Tibial nerve (tissue), 4 donors: Measurements from ENCODE around the gene IZUMO4. TPM values are rescaled to one million over a fixed set of nuclear protein-coding genes. Genes with fewer than 3 reads are reported as not detected.

Experiments
- DNase-seq, 2 donors: peaks; one replicate each; pipeline ENCODE4 v3.0.0-alpha.2; 2019; ENCODE audit warnings: low spot score in 2 of 2
- H3K27ac ChIP-seq, 4 donors: fragments of 200-600 bp; sonication (generic) in 3 of 4; one replicate each; pipeline ENCODE4 v1.5.1; 2017 to 2019; ENCODE audit warnings: mild to moderate bottlenecking in 1 of 4
- H3K27me3 ChIP-seq, 2 donors: fragments of 200-600 bp; sonication (generic) in 1 of 2; one replicate each; pipeline versions ENCODE4 v1.5.1 to v1.6.0; 2017 to 2019
- H3K36me3 ChIP-seq, 3 donors: fragments of 200-600 bp; sonication (generic); one replicate each; pipeline ENCODE4 v1.5.1; 2018 to 2019
- H3K4me1 ChIP-seq, 4 donors: fragments of 200-600 bp; sonication (generic) in 3 of 4; one replicate each; pipeline ENCODE4 v1.5.1; 2017 to 2019
- H3K4me3 ChIP-seq, 4 donors: fragments of 200-600 bp; sonication (generic) in 3 of 4; one replicate each; pipeline ENCODE4 v1.5.1; 2017 to 2019; ENCODE audit warnings: mild to moderate bottlenecking in 1 of 4, moderate library complexity in 1 of 4
- H3K9me3 ChIP-seq, 4 donors: fragments of 200-600 bp; sonication (generic) in 3 of 4; one replicate each; pipeline ENCODE4 v1.5.1; 2017 to 2019
- EP300 ChIP-seq, 2 donors: sonication (generic); formaldehyde crosslinking; IDR thresholded peaks; one replicate each; pipeline ENCODE4 v1.6.1; 2017; ENCODE audit warnings: antibody characterized with exemption in 2 of 2, mild to moderate bottlenecking in 1 of 2
- POLR2A ChIP-seq, 2 donors: fragments of 450-650 bp; IDR thresholded peaks; one replicate each; pipeline ENCODE4 v1.6.1; 2017; ENCODE audit warnings: antibody characterized with exemption in 2 of 2, mild to moderate bottlenecking in 2 of 2, moderate library complexity in 2 of 2
- WGBS, 2 donors: methylation state at CpG; one replicate each; pipeline ENCODE4 v1.1.5; 2018; 5-methylcytosine and 5-hydroxymethylcytosine counted together
- total RNA-seq, 4 donors: library from RNA; depleted of rRNA; stranded (reverse); fragments of >200 nt; gene quantifications; one replicate each; pipeline ENCODE4 v1.1.0, GENCODE V29; 2016
- TF ChIP-seq, protein P1 (sequence below), 5 experiments: fragments of 200-600 bp in 3 of 5; fragments of 450-650 bp in 2 of 5; sonication (generic) in 3 of 5; IDR thresholded peaks; one replicate each; pipeline ENCODE4 v1.5.1; 2016 to 2019; ENCODE audit warnings: antibody characterized with exemption in 5 of 5, mild to moderate bottlenecking in 3 of 5, moderate library complexity in 2 of 5

The IZUMO4 gene
- total RNA-seq, 4 donors from 2014 or later: 28.6 to 46.3 (median 33.2) TPM

DNA sequence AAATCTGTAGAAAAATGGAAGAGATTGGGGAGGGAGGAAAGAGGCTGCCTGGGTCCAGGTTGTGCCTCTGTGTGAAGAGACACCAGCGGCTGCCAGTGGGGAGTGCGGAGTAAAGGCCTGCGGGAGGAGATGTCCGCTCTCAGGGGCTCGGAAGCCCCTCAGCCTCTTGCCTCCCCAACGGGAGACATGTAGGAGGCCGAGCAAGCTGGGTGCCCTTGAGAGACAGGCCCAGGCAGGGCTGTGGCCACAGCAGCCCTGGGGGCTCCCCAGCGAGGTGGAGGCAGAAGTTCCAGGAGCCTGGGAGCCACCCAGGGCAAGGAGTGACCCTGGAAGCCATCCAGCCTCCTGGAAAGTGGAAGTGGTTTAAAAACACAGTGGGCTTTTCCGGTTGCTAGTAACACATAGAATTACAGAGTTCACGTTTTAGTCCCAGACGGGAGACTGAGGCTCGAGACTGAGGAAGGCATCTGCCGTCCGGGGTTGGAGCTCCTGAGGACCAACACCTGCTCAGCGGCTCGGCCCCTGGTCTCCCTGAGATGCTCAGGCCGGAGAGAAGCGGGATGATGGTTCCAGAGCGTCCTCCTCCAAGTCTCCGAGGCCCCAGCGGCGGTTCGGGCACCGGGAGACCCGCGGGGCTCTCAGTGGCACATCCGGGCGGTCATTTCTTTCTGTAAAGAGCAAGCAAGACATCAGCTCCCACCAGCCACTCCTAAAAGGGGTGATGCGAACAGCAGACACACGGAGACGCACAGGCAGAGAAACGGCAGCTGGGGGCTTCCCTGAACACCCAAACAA lies 23.8 kb upstream of the IZUMO4 start:
- DNase-seq: no peak
- Histone ChIP-seq H3K36me3 (peaks cover 5 to 72% (median 43%) of the 10 kb centered on the region in 3 donors), H3K9me3 (no peaks in the 10 kb centered on the region), H3K4me1 (peaks cover 0 to 16% (median 11%) of the 10 kb centered on the region in 4 donors), H3K27me3 (no peaks in the 10 kb centered on the region), H3K27ac (no peak overlapping the region), H3K4me3 (no peak overlapping the region)
- TF ChIP-seq EP300 (IDR thresholded peaks at IDR 0.05): no peak
- TF ChIP-seq POLR2A (IDR thresholded peaks at IDR 0.05): no peak
- TF ChIP-seq, protein P1, sequence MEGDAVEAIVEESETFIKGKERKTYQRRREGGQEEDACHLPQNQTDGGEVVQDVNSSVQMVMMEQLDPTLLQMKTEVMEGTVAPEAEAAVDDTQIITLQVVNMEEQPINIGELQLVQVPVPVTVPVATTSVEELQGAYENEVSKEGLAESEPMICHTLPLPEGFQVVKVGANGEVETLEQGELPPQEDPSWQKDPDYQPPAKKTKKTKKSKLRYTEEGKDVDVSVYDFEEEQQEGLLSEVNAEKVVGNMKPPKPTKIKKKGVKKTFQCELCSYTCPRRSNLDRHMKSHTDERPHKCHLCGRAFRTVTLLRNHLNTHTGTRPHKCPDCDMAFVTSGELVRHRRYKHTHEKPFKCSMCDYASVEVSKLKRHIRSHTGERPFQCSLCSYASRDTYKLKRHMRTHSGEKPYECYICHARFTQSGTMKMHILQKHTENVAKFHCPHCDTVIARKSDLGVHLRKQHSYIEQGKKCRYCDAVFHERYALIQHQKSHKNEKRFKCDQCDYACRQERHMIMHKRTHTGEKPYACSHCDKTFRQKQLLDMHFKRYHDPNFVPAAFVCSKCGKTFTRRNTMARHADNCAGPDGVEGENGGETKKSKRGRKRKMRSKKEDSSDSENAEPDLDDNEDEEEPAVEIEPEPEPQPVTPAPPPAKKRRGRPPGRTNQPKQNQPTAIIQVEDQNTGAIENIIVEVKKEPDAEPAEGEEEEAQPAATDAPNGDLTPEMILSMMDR (IDR thresholded peaks at IDR 0.05): no peak
- 83 to 87% methylated on average over 30 to 32 of the region's 32 CpGs for WGBS, 2 donors

DNA sequence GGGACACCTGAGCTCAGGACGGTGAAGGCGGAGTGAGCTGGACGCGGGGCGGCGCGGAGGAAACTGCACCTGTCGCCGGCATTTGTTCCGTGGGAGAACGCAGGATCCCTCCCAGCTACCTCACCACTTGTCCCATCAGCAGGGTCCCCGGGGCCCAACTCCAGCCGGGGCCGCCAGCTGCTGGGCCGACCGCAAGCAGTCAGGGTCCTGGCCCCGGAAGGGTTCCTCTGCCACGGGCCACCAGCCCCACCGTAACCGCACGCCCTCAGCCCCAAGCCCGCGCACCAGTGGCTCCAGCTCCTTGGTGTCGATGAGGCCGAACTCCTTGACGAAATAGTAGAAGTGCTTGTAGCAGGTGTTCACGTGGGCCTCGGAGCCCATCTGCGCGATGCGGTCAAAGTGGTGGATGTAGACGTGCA lies 20.2 kb upstream of the IZUMO4 start:
- Histone ChIP-seq H3K27me3 (no peaks in the 10 kb centered on the region), H3K4me3 (no peak overlapping the region), H3K27ac (no peak overlapping the region), H3K36me3 (peaks cover 2 to 100% (median 43%) of the 10 kb centered on the region in 3 donors), H3K4me1 (peaks cover 0 to 14% (median 6%) of the 10 kb centered on the region in 4 donors), H3K9me3 (no peaks in the 10 kb centered on the region)
- TF ChIP-seq EP300 (IDR thresholded peaks at IDR 0.05) (no peak), POLR2A (IDR thresholded peaks at IDR 0.05) (no peak)
- TF ChIP-seq, protein P1 (IDR thresholded peaks at IDR 0.05): no peak
- 97% methylated on average over 26 to 31 of the region's 32 CpGs for WGBS, 2 donors
- no peak for DNase-seq

DNA sequence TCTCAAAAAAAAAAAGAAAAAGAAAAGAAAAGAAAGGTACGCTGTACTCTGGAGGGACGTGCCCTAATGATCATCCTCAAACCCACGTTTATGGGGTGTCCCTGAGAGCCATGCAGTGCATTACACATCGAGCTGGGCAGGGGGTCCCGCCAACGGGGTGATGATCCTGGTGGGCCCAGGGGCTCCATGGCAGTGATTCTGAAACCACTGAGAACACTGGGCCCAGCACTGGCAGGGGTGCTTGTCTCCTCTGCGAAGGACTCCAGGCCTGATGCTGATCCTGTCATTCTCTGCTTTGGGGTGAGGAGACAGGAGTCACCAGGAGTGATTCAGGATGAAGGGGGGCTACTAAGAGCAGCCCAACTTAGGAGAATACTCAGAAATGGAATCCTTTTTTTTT lies 19.3 kb upstream of the IZUMO4 start:
- H3K27ac ChIP-seq: no peak overlapping the region
- H3K4me1 ChIP-seq: peaks cover 0 to 21% (median 10%) of the 10 kb centered on the region in 4 donors
- no peaks in the 10 kb centered on the region for H3K27me3 ChIP-seq
- no peak for DNase-seq
- no peak for TF ChIP-seq EP300 (IDR thresholded peaks at IDR 0.05)
- TF ChIP-seq, protein P1 (IDR thresholded peaks at IDR 0.05): no peak
- no peak for TF ChIP-seq POLR2A (IDR thresholded peaks at IDR 0.05)
- 88 to 90% methylated on average over 7 of the region's 7 CpGs for WGBS, 2 donors
- H3K9me3 ChIP-seq: no peaks in the 10 kb centered on the region
- H3K36me3 ChIP-seq: peaks cover 2 to 98% (median 40%) of the 10 kb centered on the region in 3 donors
- no peak overlapping the region for H3K4me3 ChIP-seq

DNA sequence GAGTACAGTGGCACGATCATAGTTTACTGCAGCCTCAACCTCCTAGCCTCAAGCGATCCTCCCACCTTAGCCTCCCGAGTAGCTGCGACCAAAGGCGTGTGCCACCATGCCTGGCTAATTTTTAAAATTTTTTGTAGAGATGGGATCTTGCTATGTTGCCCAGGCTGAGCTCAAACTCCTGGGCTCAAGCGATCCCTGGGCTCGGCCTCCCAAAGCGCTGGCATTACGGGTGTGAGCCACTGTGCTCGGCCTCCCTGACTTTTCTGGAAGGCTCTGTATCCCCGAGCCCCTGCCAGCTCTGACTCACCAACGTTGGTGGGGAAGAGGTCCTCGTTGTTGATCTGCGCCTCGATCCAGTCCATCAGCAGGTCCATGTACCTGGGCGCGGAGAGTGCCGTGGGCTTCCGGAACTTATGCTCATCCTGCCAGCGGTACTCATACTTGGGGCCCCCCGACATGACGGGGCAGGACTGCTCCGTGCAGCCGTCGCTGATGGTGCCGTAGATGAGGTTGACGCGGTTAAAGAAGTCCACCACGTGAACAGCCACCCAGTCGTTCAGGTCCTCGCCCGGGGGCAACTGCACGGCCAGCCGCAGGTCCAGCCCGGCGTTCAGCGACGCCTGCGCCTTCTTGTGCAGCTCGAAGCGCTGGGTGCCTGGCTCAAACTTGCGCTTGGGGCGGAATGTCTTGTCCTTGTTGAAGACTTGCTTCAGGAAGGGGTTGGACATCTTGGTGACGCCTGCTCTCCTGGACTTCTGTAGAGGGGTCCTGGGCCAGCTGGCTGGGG lies 18.7 kb upstream of the IZUMO4 start:
- peaks cover 0 to 26% (median 13%) of the 10 kb centered on the region in 4 donors for H3K4me1 ChIP-seq
- no peaks in the 10 kb centered on the region for H3K9me3 ChIP-seq
- no peak for DNase-seq
- H3K27me3 ChIP-seq: no peaks in the 10 kb centered on the region
- TF ChIP-seq, protein P1 (IDR thresholded peaks at IDR 0.05): no peak
- TF ChIP-seq POLR2A (IDR thresholded peaks at IDR 0.05) (no peak), EP300 (IDR thresholded peaks at IDR 0.05) (no peak)
- WGBS, 2 donors: 96 to 97% methylated on average over 43 to 44 of the region's 44 CpGs
- no peak overlapping the region for H3K4me3 ChIP-seq
- H3K36me3 ChIP-seq: peaks cover 2 to 98% (median 34%) of the 10 kb centered on the region in 3 donors
- no peak overlapping the region for H3K27ac ChIP-seq
